ENCODE measurements around the gene NUCB1. TPM values are rescaled to one million over a fixed set of nuclear protein-coding genes. Genes with fewer than 3 reads are reported as not detected.

Gene NUCB1
- total and polyA plus RNA-seq, 9 of the 15 experiments (the other 6 are each of a cell fraction or from before 2014, with no cell fraction given), result 3.1 to 153 (median 71.7) TPM

DNA sequence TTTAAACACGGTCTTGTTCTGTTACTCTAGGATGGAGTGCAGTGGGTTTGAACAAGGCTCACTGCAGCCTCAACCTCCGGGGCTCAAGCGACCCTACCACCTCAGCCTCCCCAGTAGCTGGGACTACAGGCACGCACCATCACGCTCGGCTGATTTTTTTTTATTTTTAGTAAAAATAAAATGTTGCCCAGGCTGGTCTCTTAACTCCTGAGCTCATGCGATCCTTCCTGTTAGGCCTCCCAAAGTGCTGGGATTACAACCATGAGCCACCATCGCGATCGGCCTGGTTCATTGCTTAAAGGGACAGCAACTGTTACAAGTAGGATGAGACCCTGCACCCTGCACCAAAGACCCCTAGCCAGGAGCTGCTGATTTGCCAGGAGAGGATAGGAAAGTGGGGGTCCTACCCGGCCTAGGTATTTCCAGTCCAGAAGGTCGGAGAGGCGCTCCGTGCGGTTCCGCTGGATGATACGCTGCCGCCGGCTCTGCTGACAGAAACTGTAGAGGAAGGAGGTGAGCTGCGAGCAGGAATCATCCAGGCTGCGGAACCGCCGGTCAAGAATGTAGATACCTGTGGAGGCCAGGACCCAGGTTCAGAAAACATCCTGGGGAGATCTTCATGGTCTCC lies 70.1 kb downstream of the NUCB1 start:
- Histone ChIP-seq H3K9me3 (replicated peaks; ENCODE audit: control insufficient read depth, insufficient read depth, low read depth, low read length) (no peaks in the 10 kb centered on the region), H3K4me2 (ENCODE audit: insufficient read depth, low read length) (peak overlapping the region; percentile 47; the same call in 1 of the 2 replicates), H3K79me2 (ENCODE audit: control insufficient read depth, insufficient read depth, low read length) (peaks cover 25% of the 10 kb centered on the region), H3K36me3 (ENCODE audit: control insufficient read depth, insufficient read depth, low read length) (peaks cover 73% of the 10 kb centered on the region), H3K9me1 (ENCODE audit: control insufficient read depth, insufficient read depth, low read length) (no peaks in the 10 kb centered on the region), H3K9ac (ENCODE audit: insufficient read depth in 1 of 2, low read depth in 2 of 2, low read length in 2 of 2) (peak overlapping the region; percentile 27 to 54; a peak in 2 of 4 replicates), H3K4me1 (replicated peaks in 1 of 2; ENCODE audit: control insufficient read depth in 2 of 2, insufficient read depth in 2 of 2, low read length in 2 of 2) (peaks cover 26 to 34% of the 10 kb centered on the region in 2 experiments), H3K27ac (ENCODE audit: extremely low read depth, low read depth, low read length) (peak overlapping the region; percentile 42; the same call in 2 of the 3 replicates), H3K4me3 (no peak overlapping the region), H3K27me3 (ENCODE audit: control insufficient read depth in 2 of 2, insufficient read depth in 2 of 2, low read length in 2 of 2) (no peaks in the 10 kb centered on the region), H2AFZ (ENCODE audit: low read depth, low read length) (0 out of 2 replicates have a peak overlapping the region, but pooled peaks have one; percentile 7), H4K20me1 (replicated peaks; ENCODE audit: control insufficient read depth, insufficient read depth, low read length) (peaks cover 20% of the 10 kb centered on the region)
- ATAC-seq (no peak), DNase-seq (ENCODE audit: extremely low read depth in 1 of 4, low spot score in 3 of 4) (no peak), FAIRE-seq (no peak)
- ChIA-PET CTCF (ENCODE audit: low intra/inter-chr PET ratio) (interaction anchor here (0.5 to 3.2 kb wide), 3 partner anchors 71 to 189 kb away, joined by 3 to 36 read pairs (median 3); no protein-coding TSS in a partner anchor), POLR2A (interaction anchor here (0.6 to 14.5 kb wide), 21 partner anchors 8 to 421 kb away, joined by 3 to 439 read pairs (median 4); partner anchors contain the start of genes BAX, BCAT2, GYS1 and NUCB1)
- intact Hi-C loops (cut with micrococcal nuclease) (loop anchor here (2.0 kb wide), 1 partner anchor 175 kb away; no protein-coding TSS in a partner anchor), in situ Hi-C loops (cut with MboI) (loop anchor here (5.0 to 10.0 kb wide), 2 partner anchors 178 to 325 kb away; partner anchors contain the start of gene CA11)
- no TSS peak for BruUV-seq (replicated peaks)
- 60% methylated on average over 23 of the region's 23 CpGs for WGBS (ENCODE audit: insufficient coverage, low coverage, missing lambda C conversion rate)
- TF ChIP-seq POLR2AphosphoS5 (IDR thresholded peaks at IDR 0.05; ENCODE audit: control insufficient read depth, insufficient read depth, low read depth, low read length), result peak; percentile 61; the same call in 1 of the 2 replicates
- no peak for TF ChIP-seq ZBTB8A (IDR thresholded peaks at IDR 0.05; ENCODE audit: partially characterized antibody)
- no peak for TF ChIP-seq KHSRP (IDR thresholded peaks at IDR 0.05)
- no peak for TF ChIP-seq CBFA2T2 (conservative IDR thresholded peaks at IDR 0.05)
- no peak for TF ChIP-seq BRD9 (IDR thresholded peaks at IDR 0.05; ENCODE audit: low read depth, partially characterized antibody)
- TF ChIP-seq ZNF12 (CRISPR knock-in tag; IDR thresholded peaks at IDR 0.05), result no peak
- TF ChIP-seq POLR2G (IDR thresholded peaks at IDR 0.05; ENCODE audit: low read depth, low read length), result peak; percentile 50
- TF ChIP-seq, protein P1, sequence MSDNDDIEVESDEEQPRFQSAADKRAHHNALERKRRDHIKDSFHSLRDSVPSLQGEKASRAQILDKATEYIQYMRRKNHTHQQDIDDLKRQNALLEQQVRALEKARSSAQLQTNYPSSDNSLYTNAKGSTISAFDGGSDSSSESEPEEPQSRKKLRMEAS (CRISPR knock-in tag; IDR thresholded peaks at IDR 0.05), result peak; percentile 31; the same call in 1 of the 2 replicates
- 0 out of 2 replicates have a peak, but pooled peaks have one; percentile 5 for TF ChIP-seq ZNF232 (CRISPR knock-in tag; IDR thresholded peaks at IDR 0.05)
- TF ChIP-seq, protein P2, sequence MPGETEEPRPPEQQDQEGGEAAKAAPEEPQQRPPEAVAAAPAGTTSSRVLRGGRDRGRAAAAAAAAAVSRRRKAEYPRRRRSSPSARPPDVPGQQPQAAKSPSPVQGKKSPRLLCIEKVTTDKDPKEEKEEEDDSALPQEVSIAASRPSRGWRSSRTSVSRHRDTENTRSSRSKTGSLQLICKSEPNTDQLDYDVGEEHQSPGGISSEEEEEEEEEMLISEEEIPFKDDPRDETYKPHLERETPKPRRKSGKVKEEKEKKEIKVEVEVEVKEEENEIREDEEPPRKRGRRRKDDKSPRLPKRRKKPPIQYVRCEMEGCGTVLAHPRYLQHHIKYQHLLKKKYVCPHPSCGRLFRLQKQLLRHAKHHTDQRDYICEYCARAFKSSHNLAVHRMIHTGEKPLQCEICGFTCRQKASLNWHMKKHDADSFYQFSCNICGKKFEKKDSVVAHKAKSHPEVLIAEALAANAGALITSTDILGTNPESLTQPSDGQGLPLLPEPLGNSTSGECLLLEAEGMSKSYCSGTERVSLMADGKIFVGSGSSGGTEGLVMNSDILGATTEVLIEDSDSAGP (CRISPR knock-in tag; IDR thresholded peaks at IDR 0.05), result peak; percentile 69; the same call in 1 of the 2 replicates
- TF ChIP-seq, protein P3, sequence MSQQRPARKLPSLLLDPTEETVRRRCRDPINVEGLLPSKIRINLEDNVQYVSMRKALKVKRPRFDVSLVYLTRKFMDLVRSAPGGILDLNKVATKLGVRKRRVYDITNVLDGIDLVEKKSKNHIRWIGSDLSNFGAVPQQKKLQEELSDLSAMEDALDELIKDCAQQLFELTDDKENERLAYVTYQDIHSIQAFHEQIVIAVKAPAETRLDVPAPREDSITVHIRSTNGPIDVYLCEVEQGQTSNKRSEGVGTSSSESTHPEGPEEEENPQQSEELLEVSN (IDR thresholded peaks at IDR 0.05; ENCODE audit: borderline replicate concordance in 1 of 2, extremely low read depth in 1 of 2, insufficient read depth in 1 of 2, insufficient read length in 1 of 2, low read depth in 1 of 2, low read length in 1 of 2, poor library complexity in 1 of 2, severe bottlenecking in 1 of 2), result no peak
- TF ChIP-seq PML (IDR thresholded peaks at IDR 0.05; ENCODE audit: low read length), result peak; percentile 47; the same call in 1 of the 2 replicates
- TF ChIP-seq, protein P4, sequence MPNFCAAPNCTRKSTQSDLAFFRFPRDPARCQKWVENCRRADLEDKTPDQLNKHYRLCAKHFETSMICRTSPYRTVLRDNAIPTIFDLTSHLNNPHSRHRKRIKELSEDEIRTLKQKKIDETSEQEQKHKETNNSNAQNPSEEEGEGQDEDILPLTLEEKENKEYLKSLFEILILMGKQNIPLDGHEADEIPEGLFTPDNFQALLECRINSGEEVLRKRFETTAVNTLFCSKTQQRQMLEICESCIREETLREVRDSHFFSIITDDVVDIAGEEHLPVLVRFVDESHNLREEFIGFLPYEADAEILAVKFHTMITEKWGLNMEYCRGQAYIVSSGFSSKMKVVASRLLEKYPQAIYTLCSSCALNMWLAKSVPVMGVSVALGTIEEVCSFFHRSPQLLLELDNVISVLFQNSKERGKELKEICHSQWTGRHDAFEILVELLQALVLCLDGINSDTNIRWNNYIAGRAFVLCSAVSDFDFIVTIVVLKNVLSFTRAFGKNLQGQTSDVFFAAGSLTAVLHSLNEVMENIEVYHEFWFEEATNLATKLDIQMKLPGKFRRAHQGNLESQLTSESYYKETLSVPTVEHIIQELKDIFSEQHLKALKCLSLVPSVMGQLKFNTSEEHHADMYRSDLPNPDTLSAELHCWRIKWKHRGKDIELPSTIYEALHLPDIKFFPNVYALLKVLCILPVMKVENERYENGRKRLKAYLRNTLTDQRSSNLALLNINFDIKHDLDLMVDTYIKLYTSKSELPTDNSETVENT (CRISPR knock-in tag; IDR thresholded peaks at IDR 0.05), result no peak
- TF ChIP-seq POLR2A (conservative IDR thresholded peaks at IDR 0.05), result peak; percentile 57; the same call in 1 of the 2 replicates
